Measurements from ENCODE around the gene RPL10. TPM values are rescaled to one million over a fixed set of nuclear protein-coding genes. Genes with fewer than 3 reads are reported as not detected.
"Not testable (repeated sequence)": the region's sequence is repeated elsewhere in the genome, so short reads cannot be mapped to it uniquely, and the experiment has no call there.

RPL10 gene
- total RNA-seq, 3 donors from 2014 or later, result 3,297 to 3,503 (median 3,452) TPM

DNA sequence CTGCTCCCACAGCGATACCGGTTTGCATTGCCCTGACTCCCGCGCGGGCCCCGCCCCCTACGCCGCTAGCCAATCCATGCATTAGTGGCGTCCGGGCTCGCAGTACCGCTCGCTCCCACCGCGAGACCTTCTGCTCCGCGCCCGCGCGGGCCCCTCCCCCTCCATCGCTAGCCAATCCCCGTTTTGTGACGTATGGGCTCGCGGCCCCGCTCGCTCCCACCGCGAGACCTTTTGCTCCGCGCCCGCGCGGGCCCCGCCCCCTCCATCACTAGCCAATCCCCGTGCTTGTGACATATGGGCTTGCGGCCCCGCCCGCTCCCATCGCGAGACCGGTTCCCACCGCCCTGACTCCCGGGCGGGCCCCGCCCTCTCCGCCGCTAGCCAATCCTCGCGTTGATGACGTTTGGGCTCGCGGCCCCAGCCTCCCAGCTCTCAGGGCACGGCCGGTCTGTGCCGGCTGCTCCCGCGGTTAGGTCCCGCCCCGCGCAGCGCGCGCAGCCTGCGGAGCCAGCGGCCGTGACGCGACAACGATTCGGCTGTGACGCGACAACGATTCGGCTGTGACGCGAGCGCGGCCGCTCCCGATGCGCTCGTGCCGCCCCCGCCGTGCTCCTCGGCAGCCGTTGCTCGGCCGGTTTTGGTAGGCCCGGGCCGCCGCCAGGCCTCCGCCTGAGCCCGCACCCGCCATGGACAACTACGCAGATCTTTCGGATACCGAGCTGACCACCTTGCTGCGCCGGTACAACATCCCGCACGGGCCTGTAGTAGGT, 19.2 kb upstream of the RPL10 start, which contains the start of gene EMD:
TSS of gene EMD (plus strand) at position 497 of the 770 bp plus-strand sequence. CDS start at position 687, 190 bp downstream.
- Mint-ChIP-seq H3K4me3 (peak within 1 kb of the TSS; percentile 90), H3K36me3 (ENCODE audit: insufficient read depth) (peaks cover 2% of the 10 kb centered on the region), H3K27me3 (ENCODE audit: low read depth) (no peaks in the 10 kb centered on the region), H3K9me3 (no peaks in the 10 kb centered on the region), H3K4me1 (ENCODE audit: low read depth) (peaks cover 13% of the 10 kb centered on the region)
- peak; percentile 85 for ATAC-seq
- DNase-seq, result peak; percentile 94

DNA sequence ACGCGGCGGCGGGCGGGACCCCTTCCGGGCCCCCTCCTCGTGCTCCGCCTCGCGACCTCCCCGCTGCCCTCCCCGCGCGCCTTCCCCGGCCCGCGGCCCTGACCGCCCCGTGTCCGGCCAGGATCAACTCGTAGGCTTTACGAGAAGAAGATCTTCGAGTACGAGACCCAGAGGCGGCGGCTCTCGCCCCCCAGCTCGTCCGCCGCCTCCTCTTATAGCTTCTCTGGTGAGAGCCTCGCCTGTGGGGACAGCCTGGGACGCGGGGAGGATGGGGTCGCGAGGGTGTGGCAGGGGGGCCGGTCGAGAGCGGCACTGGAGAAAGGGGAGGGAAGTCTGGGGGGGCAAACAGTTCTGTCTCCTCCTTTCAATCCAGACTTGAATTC, 18.6 kb upstream of the RPL10 start:
- Mint-ChIP-seq H3K4me3 (peak overlapping the region; percentile 90), H3K27me3 (ENCODE audit: low read depth) (no peaks in the 10 kb centered on the region), H3K36me3 (ENCODE audit: insufficient read depth) (peaks cover 2% of the 10 kb centered on the region), H3K4me1 (ENCODE audit: low read depth) (peaks cover 13% of the 10 kb centered on the region), H3K9me3 (no peaks in the 10 kb centered on the region)
- DNase-seq, result no peak
- no peak for ATAC-seq

DNA sequence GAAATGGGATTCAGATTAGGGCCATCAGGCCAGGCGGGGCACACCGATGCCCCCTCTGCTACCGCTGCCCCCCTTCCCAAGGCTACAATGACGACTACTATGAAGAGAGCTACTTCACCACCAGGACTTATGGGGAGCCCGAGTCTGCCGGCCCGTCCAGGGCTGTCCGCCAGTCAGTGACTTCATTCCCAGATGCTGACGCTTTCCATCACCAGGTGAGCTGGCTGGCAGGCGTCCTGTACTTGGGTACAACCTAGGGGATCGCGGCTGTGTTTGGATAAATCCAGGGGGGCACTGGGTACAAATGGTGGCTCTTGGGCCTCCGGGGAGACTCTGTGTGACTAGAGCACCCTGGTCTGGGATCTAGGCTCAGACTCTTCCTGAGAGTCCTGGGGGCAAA, 18.0 kb upstream of the RPL10 start:
- Mint-ChIP-seq H3K4me1 (ENCODE audit: low read depth) (peaks cover 9% of the 10 kb centered on the region), H3K4me3 (peak overlapping the region; percentile 90), H3K9me3 (no peaks in the 10 kb centered on the region), H3K36me3 (ENCODE audit: insufficient read depth) (peaks cover 2% of the 10 kb centered on the region), H3K27me3 (ENCODE audit: low read depth) (no peaks in the 10 kb centered on the region)
- DNase-seq, result no peak
- ATAC-seq, result no peak

DNA sequence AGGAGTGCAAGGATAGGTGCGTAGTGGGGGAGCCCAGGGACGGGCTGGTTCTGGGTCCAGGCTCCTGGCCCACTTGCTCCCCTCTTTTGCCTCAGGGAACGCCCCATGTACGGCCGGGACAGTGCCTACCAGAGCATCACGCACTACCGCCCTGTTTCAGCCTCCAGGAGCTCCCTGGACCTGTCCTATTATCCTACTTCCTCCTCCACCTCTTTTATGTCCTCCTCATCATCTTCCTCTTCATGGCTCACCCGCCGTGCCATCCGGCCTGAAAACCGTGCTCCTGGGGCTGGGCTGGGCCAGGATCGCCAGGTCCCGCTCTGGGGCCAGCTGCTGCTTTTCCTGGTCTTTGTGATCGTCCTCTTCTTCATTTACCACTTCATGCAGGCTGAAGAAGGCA, 17.4 kb upstream of the RPL10 start:
- peaks cover 8% of the 10 kb centered on the region for H3K4me1 Mint-ChIP-seq (ENCODE audit: low read depth)
- no peaks in the 10 kb centered on the region for H3K27me3 Mint-ChIP-seq (ENCODE audit: low read depth)
- no peaks in the 10 kb centered on the region for H3K9me3 Mint-ChIP-seq
- ATAC-seq (no peak), DNase-seq (no peak)
- H3K4me3 Mint-ChIP-seq, result peak overlapping the region; percentile 90
- H3K36me3 Mint-ChIP-seq (ENCODE audit: insufficient read depth), result peaks cover 2% of the 10 kb centered on the region

DNA sequence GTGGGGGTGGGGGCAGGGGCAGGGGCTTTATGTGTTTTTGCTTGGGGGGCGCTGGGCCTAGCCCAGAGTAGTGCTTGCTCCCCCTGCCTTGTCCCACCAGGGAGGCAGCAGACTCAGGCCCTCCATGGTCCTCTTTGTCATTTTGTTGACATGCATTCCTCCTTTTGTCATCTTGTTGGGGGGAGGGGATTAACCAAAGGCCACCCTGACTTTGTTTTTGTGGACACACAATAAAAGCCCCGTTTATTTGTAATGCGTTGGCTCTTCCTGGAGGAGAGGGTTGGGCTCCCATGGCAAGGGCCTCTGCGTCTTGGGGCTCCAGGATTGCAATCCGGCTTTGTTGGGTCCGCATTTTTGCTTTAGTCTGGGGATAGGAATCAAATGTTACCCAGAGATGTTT, 16.9 kb upstream of the RPL10 start:
- no peaks in the 10 kb centered on the region for H3K9me3 Mint-ChIP-seq
- H3K4me1 Mint-ChIP-seq (ENCODE audit: low read depth), result peaks cover 8% of the 10 kb centered on the region
- no peak overlapping the region for H3K4me3 Mint-ChIP-seq
- no peaks in the 10 kb centered on the region for H3K27me3 Mint-ChIP-seq (ENCODE audit: low read depth)
- no peak for ATAC-seq
- H3K36me3 Mint-ChIP-seq (ENCODE audit: insufficient read depth), result peaks cover 2% of the 10 kb centered on the region
- no peak for DNase-seq

DNA sequence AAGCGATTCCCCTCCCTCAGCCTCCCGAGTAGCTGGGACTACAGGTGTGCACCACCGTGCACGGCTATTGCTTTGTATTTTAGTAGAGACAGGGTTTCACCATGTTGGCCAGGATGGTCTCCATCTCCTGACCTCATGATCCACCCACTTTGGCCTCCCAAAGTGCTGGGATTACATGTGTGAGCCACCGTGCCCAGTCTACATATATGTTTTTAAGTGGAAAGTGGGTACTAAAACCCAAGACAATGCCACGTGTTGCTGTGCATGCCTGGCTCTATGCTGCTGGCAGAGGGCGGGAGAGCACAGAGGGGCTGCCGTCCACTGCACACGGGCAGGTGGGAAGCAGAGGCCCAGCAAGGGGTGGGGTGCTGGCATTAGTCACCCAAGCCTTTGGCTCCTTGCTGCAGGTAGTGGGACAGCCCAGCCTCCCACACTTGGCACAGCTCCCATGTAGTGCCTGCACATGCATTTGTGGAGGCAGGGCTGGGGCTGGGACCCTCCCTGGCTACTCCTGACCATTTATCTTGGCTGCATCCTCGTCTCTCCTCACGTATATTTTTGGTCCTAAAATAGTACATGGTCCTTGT, 15.6 kb upstream of the RPL10 start:
- Mint-ChIP-seq H3K9me3 (no peaks in the 10 kb centered on the region), H3K4me1 (ENCODE audit: low read depth) (peaks cover 4% of the 10 kb centered on the region), H3K4me3 (no peak overlapping the region), H3K27me3 (ENCODE audit: low read depth) (no peaks in the 10 kb centered on the region), H3K36me3 (ENCODE audit: insufficient read depth) (peaks cover 2% of the 10 kb centered on the region)
- no peak for ATAC-seq
- no peak for DNase-seq

DNA sequence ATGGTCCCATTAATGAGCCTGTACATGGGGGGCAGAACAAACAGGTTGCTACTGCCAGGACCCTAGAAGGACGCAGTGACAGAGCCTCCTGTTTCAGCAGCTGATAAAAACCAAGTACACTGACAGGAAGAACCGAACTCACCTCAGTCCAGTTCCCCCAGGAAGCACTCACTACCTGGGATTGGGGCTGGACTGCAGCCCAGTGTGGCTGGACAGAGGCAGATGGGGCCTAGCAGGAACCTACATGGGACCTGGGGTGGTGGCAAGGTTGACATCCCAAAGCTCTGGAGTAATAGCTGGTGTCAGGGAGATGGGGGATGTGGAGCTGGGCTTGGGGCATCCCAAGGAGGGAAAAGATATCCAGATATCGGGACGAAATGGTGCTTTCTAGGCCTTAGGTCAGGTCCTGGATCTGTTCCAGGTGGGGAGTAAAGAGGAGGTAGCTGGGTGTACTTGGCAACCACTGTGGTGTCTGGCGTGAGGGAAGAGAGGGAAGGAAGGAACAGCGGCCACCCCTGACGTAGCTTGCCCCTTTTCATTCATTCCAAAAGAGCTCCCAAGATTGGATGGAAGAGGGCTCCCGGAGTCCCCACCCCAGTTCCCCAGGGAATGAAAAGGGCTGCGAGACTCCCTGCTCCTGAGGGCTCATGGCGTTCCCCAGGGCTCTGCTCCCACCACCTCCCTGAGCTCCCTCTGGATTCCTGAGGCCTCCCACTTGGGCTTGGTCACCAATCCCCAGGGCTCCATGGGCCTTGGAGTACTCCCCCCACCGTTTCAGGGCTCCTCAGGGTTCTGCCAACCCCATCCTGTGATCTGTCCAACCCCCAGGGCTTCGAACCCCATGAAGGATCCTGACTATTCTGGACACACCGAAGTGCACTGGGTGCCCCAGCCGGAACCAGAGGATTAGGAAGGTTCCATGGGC, 14.6 kb upstream of the RPL10 start:
- H3K4me3 Mint-ChIP-seq, result no peak overlapping the region
- H3K9me3 Mint-ChIP-seq, result no peaks in the 10 kb centered on the region
- no peak for DNase-seq
- peaks cover 2% of the 10 kb centered on the region for H3K4me1 Mint-ChIP-seq (ENCODE audit: low read depth)
- ATAC-seq, result no peak
- H3K27me3 Mint-ChIP-seq (ENCODE audit: low read depth), result no peaks in the 10 kb centered on the region
- peaks cover 2% of the 10 kb centered on the region for H3K36me3 Mint-ChIP-seq (ENCODE audit: insufficient read depth)

DNA sequence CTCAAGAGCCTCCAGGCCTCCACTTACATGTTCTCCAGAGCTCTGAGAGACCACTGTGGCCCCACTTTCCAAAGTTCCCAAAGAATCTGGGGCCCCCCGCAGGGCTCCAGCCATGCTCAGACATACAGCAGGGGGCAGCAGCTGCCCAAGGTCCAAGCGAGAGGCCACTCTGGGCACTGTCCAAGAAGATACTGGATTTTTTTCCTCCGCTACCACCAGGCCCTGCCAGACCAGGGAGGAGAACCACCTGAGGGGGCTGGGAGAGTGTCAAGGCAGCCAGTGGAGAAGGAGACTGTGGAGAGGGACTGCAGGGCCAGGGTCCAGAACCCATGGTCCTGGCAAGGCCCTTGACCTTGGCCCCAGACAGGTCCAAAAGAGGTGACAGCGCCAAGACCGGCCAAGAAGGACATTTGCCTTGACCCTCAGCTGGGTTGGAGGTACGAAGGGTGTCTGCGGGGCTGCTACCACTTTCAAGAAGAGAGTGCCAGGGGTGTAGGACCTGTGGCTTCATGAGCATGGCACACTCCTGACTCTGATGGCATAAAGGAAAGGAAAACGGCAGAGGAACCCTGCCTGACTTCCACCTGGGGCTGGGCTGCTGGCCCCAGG, 13.8 kb upstream of the RPL10 start:
- Mint-ChIP-seq H3K4me1 (ENCODE audit: low read depth) (peaks cover 2% of the 10 kb centered on the region), H3K4me3 (no peak overlapping the region), H3K36me3 (ENCODE audit: insufficient read depth) (peaks cover 2% of the 10 kb centered on the region), H3K27me3 (ENCODE audit: low read depth) (no peaks in the 10 kb centered on the region), H3K9me3 (no peaks in the 10 kb centered on the region)
- DNase-seq, result no peak
- ATAC-seq, result no peak

DNA sequence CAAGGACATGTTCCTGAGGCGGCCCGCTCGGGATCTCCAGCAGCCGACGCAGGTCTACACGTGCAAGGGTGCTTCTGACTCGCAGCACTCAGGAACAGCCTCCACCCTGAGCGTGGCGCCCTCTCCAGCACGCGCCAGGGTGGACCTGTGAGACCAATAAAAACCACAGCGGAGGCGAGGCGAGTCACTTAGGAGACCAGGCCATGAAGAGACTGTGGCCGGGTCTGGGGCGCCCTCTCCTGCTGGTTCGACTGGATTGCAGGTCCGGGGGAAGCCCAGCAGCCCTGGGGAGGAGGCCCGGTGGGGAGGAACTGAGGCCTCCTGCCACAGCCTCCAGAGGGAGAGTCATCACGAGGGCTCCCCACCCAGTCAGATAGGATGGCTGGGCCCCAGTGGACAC, 10.1 kb upstream of the RPL10 start:
- not testable (repeated sequence) for H3K4me1 Mint-ChIP-seq (ENCODE audit: low read depth); H3K4me3 Mint-ChIP-seq; H3K9me3 Mint-ChIP-seq; DNase-seq; H3K27me3 Mint-ChIP-seq (ENCODE audit: low read depth); H3K36me3 Mint-ChIP-seq (ENCODE audit: insufficient read depth)
- peak; percentile 28 to 33 for ATAC-seq

DNA sequence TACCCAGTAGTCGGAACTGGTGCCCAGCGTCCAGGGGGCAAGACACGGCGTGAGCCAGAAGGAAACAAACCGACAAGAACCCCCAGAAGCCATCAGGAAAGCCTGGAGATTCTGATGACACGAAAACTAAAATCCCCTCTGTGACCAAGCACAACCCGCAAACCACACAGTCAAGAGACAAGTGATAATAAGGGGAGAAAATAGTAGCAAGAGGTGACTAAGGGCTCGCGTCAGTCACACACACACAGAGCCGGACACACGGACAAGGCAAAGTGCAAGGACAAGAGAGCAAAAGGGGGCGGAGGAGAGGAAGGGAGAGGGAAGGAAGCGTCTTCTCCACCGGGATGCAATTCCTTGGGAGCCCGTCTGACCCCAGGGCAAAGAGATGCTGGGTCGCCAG, 9.5 kb upstream of the RPL10 start:
- H3K27me3 Mint-ChIP-seq (ENCODE audit: low read depth); H3K4me1 Mint-ChIP-seq (ENCODE audit: low read depth); DNase-seq; H3K9me3 Mint-ChIP-seq; H3K4me3 Mint-ChIP-seq; H3K36me3 Mint-ChIP-seq (ENCODE audit: insufficient read depth): not testable (repeated sequence)
- ATAC-seq, result peak; percentile 29 to 31

DNA sequence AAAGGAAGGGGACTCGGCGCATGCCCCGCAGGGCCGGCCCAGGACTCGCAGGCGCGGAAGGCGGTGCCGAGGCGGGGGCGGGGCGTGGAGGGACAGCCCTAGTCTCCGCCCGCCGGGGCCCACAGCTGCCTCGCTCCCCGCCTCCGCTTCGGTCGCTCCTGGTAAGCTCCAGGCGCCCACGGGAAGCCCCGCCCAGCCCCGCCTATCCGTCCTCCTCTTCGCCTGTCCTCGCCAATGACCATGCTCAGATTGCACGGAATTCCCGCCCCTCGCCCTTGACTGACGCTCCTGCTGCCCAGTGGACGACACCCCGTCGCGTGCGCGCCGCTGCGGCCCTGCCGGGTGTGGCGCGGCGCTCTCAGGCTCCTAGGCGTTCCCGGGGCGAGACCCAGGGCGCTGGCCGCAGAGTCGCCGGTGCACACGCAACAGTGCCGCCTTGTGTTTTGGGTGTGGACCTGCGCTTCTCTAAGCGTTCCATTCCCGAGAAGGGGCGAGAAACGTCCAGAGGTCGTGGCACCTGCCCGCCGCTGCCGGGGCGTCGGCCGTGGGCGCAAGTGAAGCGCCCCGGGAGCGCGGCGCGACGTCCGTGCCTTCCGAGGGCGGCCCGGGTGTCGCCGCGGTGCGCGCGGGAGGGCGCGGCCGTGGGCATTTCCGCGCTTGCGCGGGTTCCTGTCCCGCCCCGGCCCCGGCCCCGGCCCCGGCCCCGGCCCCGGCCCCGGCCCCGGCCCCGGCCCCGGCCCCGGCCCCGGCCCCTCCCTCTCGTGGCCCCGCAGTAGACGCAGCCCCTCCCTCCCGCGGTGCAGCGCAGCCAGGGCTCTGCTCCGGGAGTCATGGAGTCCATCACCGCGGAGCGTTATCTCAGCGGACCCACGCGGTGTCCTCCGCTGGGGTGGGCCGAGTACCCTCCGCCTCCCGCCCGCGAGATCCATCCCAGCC, 8.1 kb upstream of the RPL10 start:
- not testable (repeated sequence) for H3K4me3 Mint-ChIP-seq; H3K27me3 Mint-ChIP-seq (ENCODE audit: low read depth); H3K36me3 Mint-ChIP-seq (ENCODE audit: insufficient read depth); H3K9me3 Mint-ChIP-seq; H3K4me1 Mint-ChIP-seq (ENCODE audit: low read depth)
- peak; percentile 9 for DNase-seq
- ATAC-seq, result peak; percentile 72 to 74

DNA sequence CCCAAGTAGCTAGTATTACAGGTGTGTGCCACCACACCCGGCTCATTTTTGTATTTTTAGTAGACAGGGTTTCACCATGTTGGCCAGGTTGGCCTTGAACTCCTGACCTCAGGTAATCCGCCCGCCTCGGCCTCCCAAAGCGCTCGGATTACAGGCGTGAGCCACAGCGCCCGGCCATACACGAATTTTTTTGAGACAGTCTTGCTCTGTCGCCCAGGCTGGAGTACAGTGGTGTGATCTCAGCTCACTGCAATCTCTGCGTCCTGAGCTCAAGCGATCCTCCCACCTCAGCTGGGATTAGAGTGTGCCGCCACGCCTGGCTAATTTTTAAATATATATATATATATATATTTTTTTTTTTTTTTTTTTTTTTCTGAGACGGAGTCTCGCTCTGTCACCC, 1.8 kb upstream of the RPL10 start:
- not testable (repeated sequence) for H3K27me3 Mint-ChIP-seq (ENCODE audit: low read depth); DNase-seq; ATAC-seq; H3K9me3 Mint-ChIP-seq; H3K4me1 Mint-ChIP-seq (ENCODE audit: low read depth)
- Mint-ChIP-seq H3K36me3 (ENCODE audit: insufficient read depth) (peaks cover 18% of the 10 kb centered on the region), H3K4me3 (peak overlapping the region; percentile 97)

Measured in activated T-cell treated with anti-CD3 and anti-CD28 coated beads, Interleukin-2, amount 50 U/mL, for 4 hours (primary cell).